GM13977 (cell line): ENCODE results near the gene LRMDA.

ENCODE experiments used
- DNase-seq: peaks from one replicate; pipeline ENCODE4 v3.0.0; 2012; ENCODE audit warnings: low spot score
- CTCF ChIP-seq: IDR thresholded peaks from 2 replicates; pipeline ENCODE4 v1.5.1; 2012; ENCODE audit warnings: mild to moderate bottlenecking, control low read depth; ENCODE audit not compliant: insufficient read depth; ENCODE audit errors: extremely low read depth, missing control alignments
- in situ Hi-C: fragments of 300-500 bp; cut with MboI; formaldehyde crosslinking; loops from one replicate; pipeline ENCODE4 v1.12.0; 2022; ENCODE audit warnings: low sequenced_read_pairs, low pct_unique_long_range_greater_than_20kb, mixed read lengths, inconsistent platforms; ENCODE audit not compliant: unreplicated experiment

The LRMDA gene

DNA sequence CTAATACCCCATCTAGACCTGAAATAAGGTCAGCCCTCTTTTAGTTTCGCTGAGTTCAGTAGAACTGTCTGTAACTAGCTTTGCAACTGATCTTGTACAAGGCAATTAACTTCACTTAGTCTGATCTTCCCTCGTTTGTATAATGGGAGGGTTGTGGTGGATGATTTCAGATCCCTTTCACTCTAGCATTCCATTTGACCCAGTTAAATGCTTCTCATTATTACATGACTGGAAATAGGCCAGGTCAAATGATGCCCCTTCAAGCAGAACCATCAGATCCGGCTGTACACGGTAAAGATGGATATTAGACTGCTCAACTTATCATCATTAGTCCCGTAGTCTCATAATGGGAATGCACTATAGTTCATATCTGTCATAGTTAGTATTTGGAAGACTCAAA lies 1009.0 kb downstream of the LRMDA start:
- DNase-seq, result no peak
- in situ Hi-C loops, result no loop called here
- no peak for TF ChIP-seq CTCF

GRCh38 chr10:76442113-76442512 lies 1010.7 kb downstream of the LRMDA start:
- no peak for DNase-seq
- in situ Hi-C loops, result no loop called here
- TF ChIP-seq CTCF, result no peak

GRCh38 chr10:76444034-76444800 lies 1012.8 kb downstream of the LRMDA start:
- no peak for DNase-seq
- TF ChIP-seq CTCF, result no peak
- in situ Hi-C loops, result no loop called here

DNA sequence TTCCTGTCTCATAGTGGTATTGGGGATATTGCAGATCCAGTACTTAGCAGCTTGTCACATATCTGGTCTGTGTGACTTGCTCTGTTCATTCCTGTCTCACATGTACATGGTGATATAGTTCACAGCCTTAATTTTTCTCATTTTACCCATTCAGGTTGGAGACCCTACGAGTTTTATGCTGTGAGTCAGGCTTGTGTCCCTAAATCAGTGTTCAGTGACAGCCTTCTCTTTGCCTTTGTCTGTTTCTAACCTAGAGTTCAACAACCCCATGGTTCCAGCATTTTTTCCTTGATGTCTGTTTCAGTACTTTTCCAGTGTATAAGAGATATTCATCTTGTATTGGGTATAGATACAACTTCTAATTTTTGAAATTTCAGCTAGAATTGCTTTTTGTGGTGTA lies 1016.2 kb downstream of the LRMDA start:
- no peak for DNase-seq
- no peak for TF ChIP-seq CTCF
- in situ Hi-C loops, result no loop called here

GRCh38 chr10:76451911-76452310 lies 1020.5 kb downstream of the LRMDA start:
- no peak for DNase-seq
- in situ Hi-C loops, result no loop called here
- no peak for TF ChIP-seq CTCF

DNA sequence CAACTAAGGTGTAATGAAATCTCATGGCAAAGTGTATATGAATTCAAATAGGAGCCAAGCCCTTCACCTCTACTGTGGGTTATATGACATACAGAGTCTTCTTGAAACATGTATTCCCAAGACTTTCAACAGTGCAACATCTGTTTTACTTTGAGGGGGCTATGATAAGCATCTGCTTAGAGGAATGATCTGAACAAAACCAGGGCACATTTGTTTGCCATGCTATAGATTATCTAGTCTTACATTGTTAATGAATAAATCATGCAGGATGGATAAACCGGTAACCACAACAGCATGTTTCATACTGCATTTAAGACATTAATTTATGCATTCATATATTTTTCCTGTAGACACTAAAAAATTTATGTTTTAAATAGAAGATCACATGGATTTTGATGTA lies 1021.9 kb downstream of the LRMDA start:
- no peak for TF ChIP-seq CTCF
- in situ Hi-C loops, result no loop called here
- DNase-seq, result no peak

DNA sequence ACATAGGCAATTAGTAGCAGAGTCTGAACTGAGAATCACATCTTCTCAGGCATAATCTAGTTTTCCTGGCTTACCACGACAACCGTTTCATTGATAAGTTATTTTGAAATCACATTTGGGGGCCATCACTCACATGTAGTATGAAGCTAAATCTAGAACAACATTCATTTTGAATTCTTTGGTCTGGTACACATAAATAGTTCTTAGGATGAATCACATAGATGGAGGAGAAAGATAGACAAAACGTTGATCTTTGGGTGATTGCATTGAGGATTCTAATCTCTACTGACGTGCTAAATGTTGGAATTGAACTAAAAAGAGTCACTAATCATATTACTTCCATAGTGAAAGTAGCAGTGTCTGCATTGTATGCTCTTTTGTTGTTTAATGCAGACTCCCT lies 1022.6 kb downstream of the LRMDA start:
- in situ Hi-C loops, result no loop called here
- DNase-seq, result no peak
- TF ChIP-seq CTCF, result no peak
